DND-41 (cell line): ENCODE data around the gene MXI1.
"Not testable (repeated sequence)": the region's sequence is repeated elsewhere in the genome, so short reads cannot be mapped to it uniquely, and the experiment has no call there.

ENCODE experiments used
- ATAC-seq: fragments of 200-7000 bp; cut with Tn5 transposase; 3 replicates; pipeline ENCODE4 v1.9.1; 2021; ENCODE audit warnings: low read depth; ENCODE audit not compliant: insufficient read depth
- DNase-seq: peaks from one replicate; pipeline ENCODE4 v3.0.0-alpha.2; 2020
- H2AFZ ChIP-seq: 2 replicates; pipeline ENCODE4 v1.6.0; 2012; ENCODE audit warnings: low read depth, low read length
- H3K27ac ChIP-seq: 2 replicates; pipeline ENCODE4 v1.5.1; 2012; ENCODE audit warnings: low read length, inconsistent platforms
- H3K27me3 ChIP-seq: fragments of 200-600 bp; sonication (generic); 2 replicates; pipeline ENCODE4 v1.6.0; 2012; ENCODE audit warnings: low read length, mild to moderate bottlenecking, inconsistent platforms; ENCODE audit not compliant: insufficient read depth, poor library complexity
- H3K36me3 ChIP-seq: 2 replicates; pipeline ENCODE4 v1.5.1; 2012; ENCODE audit warnings: low read length, inconsistent platforms; ENCODE audit not compliant: insufficient read depth
- H3K4me1 ChIP-seq: 2 replicates; pipeline ENCODE4 v1.5.1; 2012; ENCODE audit warnings: mild to moderate bottlenecking, low read length; ENCODE audit not compliant: insufficient read depth
- H3K4me2 ChIP-seq: 2 replicates; pipeline ENCODE4 v1.6.0; 2012; ENCODE audit warnings: mild to moderate bottlenecking, moderate library complexity, low read length, inconsistent platforms; ENCODE audit not compliant: insufficient read depth
- H3K4me3 ChIP-seq, 2 experiments: fragments of 200-600 bp in 1 of 2; shearing (Covaris generic) in 1 of 2; 2 replicates each; pipeline ENCODE4 v1.5.1; 2012 to 2016; ENCODE audit warnings: inconsistent platforms in 2 of 2, low read length in 2 of 2, mild to moderate bottlenecking in 2 of 2, low read depth in 1 of 2, moderate library complexity in 1 of 2
- H3K79me2 ChIP-seq: 2 replicates; pipeline ENCODE4 v1.6.0; 2012; ENCODE audit warnings: low read length, inconsistent platforms; ENCODE audit not compliant: insufficient read depth
- H3K9ac ChIP-seq: 2 replicates; pipeline ENCODE4 v1.6.0; 2012; ENCODE audit warnings: low read depth, mild to moderate bottlenecking, inconsistent platforms, low read length, moderate library complexity
- H3K9me3 ChIP-seq: 2 replicates; pipeline ENCODE4 v1.5.1; 2012; ENCODE audit warnings: low read length, moderate library complexity, mild to moderate bottlenecking, inconsistent platforms; ENCODE audit not compliant: insufficient read depth, severe bottlenecking
- H4K20me1 ChIP-seq: 2 replicates; pipeline ENCODE4 v1.6.0; 2012; ENCODE audit warnings: low read length; ENCODE audit not compliant: insufficient read depth
- CTCF ChIP-seq: IDR thresholded peaks from 2 replicates; pipeline ENCODE4 v1.5.1; 2012; ENCODE audit warnings: borderline replicate concordance, low read length, moderate library complexity, mild to moderate bottlenecking; ENCODE audit not compliant: poor library complexity, severe bottlenecking; ENCODE audit errors: extremely low read depth
- EZH2 ChIP-seq: IDR thresholded peaks from 3 replicates; pipeline ENCODE4 v1.6.1; 2012; ENCODE audit warnings: borderline replicate concordance, low read depth, mild to moderate bottlenecking, moderate library complexity, low read length, inconsistent platforms; ENCODE audit not compliant: severe bottlenecking

MXI1 gene

GRCh38 chr10:110327262-110327914 is 120.0 kb downstream of the MXI1 start:
- TF ChIP-seq CTCF (no peak), EZH2 (no peak)
- ATAC-seq = no peak
- DNase-seq = no peak
- Histone ChIP-seq H3K27me3 (peaks cover 14% of the 10 kb centered on the region), H3K9ac (no peak overlapping the region), H3K4me3 (no peak overlapping the region), H3K79me2 (no peaks in the 10 kb centered on the region), H3K4me1 (no peaks in the 10 kb centered on the region), H3K36me3 (no peaks in the 10 kb centered on the region), H3K9me3 (peaks cover 7% of the 10 kb centered on the region), H3K4me2 (no peak overlapping the region), H2AFZ (no peak overlapping the region), H3K27ac (no peak overlapping the region), H4K20me1 (no peaks in the 10 kb centered on the region)

GRCh38 chr10:110330675-110331074 is 123.3 kb downstream of the MXI1 start:
- no peaks in the 10 kb centered on the region for H3K79me2 ChIP-seq
- ATAC-seq (no peak), DNase-seq (no peak)
- H3K4me1 ChIP-seq = no peaks in the 10 kb centered on the region
- H3K4me2 ChIP-seq = no peak overlapping the region
- H3K9ac ChIP-seq = no peak overlapping the region
- H3K9me3 ChIP-seq = peaks cover 7% of the 10 kb centered on the region
- no peak overlapping the region for H3K4me3 ChIP-seq
- no peaks in the 10 kb centered on the region for H4K20me1 ChIP-seq
- no peaks in the 10 kb centered on the region for H3K36me3 ChIP-seq
- H2AFZ ChIP-seq = no peak overlapping the region
- peaks cover 9% of the 10 kb centered on the region for H3K27me3 ChIP-seq
- no peak for TF ChIP-seq EZH2
- no peak for TF ChIP-seq CTCF
- H3K27ac ChIP-seq = no peak overlapping the region

- H3K4me1 ChIP-seq, H3K4me3 ChIP-seq, DNase-seq, H3K27me3 ChIP-seq, H2AFZ ChIP-seq, H3K79me2 ChIP-seq, H3K9me3 ChIP-seq, H3K36me3 ChIP-seq, H3K27ac ChIP-seq, H3K4me2 ChIP-seq, H3K9ac ChIP-seq, H4K20me1 ChIP-seq, ATAC-seq: not testable (repeated sequence)
Observed at GRCh38 chr10:110331226-110331795, 123.9 kb downstream of the MXI1 start.

GRCh38 chr10:110334061-110334656 is 126.8 kb downstream of the MXI1 start:
- Histone ChIP-seq H3K9ac (no peak overlapping the region), H3K36me3 (no peaks in the 10 kb centered on the region), H3K27ac (no peak overlapping the region), H3K4me3 (no peak overlapping the region), H3K4me1 (no peaks in the 10 kb centered on the region), H2AFZ (no peak overlapping the region), H3K79me2 (no peaks in the 10 kb centered on the region), H3K4me2 (no peak overlapping the region), H4K20me1 (no peaks in the 10 kb centered on the region), H3K9me3 (peaks cover 7% of the 10 kb centered on the region), H3K27me3 (no peaks in the 10 kb centered on the region)
- no peak for DNase-seq
- no peak for TF ChIP-seq EZH2
- TF ChIP-seq CTCF = no peak
- ATAC-seq = no peak
